GM19043 (cell line): ENCODE measurements around the gene COL25A1.
A peak's percentile ranks its signal among the peaks of the same experiment; 100 is the strongest.

Experiments
- ATAC-seq: cut with Tn5 transposase; IDR thresholded peaks from one replicate; pipeline ENCODE4 v1.9.1; 2021; ENCODE audit warnings: low read depth; ENCODE audit not compliant: unreplicated experiment

Gene COL25A1

DNA sequence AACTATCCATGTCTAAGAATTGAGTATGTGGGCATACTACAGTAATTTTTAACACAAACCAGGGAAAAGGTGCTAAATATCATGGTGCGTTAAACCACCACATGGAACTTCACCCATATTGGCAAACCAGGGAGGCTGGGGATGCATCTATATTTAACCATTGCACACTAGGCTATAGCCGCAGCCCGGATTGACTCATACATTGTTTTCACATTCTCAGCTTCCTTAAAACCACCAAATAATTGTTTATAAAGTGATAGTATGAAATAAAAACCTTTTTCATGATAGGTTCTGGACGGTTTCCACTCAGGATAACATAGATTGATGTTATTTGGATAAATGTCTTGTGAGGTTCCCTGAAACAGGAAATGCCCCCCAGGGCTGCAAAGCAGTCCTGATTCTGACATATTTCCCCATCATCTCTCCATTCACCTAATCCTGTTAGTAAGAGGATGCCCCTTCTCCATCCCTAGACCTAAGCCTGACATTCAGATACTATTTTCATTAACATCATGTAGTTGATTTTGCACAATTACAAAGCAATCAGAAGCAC lies 7.9 kb downstream of the COL25A1 start:
- no peak for ATAC-seq

DNA sequence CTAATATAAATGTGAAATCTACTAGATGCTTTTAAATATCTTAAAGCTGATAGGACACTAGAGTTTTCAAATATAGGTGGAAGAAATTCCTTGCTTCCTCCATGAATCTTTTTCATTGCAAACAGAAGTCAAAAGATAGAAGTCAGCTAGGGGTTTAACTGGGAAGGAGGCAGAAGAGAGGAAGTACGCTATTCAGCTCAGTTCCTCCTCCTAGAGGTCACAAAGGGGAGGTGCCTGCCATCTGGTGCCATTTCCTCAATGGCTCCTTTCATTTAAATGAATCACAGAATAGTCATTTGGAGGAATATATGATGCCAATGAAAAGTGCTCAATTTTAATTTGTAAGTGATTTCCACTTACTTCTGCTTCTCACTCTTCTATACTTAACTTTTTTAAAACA lies 8.5 kb downstream of the COL25A1 start:
- ATAC-seq: peak; percentile 86

DNA sequence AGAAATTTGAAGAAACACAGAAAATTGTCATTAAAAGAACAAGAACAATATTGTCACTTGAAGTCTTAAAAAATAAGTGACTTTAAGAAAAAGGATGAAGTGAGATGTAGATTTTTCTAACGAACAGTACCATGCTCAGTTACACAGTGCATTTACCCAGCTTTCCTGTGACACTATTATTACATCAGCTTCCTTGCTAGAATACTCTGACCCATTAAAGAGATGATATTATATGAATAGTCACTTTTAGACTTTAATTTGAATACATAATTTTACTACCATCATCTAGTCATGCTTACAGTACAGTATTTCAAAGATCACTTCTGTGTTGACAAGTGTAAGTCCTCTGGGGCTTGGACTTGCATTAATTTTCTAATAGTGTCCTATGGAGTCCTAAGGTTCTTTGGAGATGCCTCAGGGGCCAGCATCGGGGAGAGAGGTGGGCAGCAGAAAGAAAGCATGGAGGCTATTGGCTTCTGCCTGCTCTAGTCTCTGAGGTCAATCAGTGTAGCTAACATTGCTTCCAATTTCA lies 10.7 kb downstream of the COL25A1 start:
- no peak for ATAC-seq

DNA sequence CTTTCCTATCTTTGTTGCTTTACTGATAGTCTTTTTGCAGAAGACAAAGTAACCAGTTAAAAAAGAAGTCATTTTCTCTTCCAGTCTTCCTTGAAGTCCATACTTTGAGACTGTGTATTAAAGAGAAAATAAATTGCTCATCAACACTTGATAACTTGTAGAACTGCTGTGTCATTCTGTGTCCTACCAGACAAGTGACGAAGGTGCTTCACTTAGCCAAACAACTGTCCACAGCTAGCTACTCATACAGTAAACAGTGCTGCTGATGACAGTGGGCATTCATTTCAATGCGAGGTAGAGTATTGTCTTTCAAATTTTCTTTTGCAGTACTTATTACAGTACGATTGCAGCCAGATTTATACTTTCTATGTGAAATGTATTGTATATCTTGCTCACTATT lies 11.5 kb downstream of the COL25A1 start:
- no peak for ATAC-seq

DNA sequence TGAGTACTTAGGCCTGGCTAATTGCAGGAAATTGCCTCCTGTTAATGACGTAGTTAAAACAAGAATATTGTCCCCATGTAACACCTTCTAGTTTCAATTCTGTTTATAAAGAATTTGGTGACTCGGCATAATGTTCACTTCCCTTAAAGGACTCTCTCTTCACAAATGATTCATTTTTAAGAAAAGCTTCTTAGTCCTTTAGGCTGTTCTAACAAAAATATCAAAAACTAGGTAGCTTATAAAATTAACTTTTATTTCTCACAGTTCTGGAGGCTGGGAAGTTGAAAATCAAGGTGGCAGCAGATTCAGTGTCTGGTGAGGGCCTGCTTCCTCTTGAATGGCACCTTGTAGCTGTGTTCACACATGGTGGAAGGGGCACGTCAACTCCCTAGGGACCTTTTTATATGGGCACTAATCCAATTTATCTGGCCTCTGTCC lies 23.8 kb downstream of the COL25A1 start:
- peak; percentile 93 for ATAC-seq

DNA sequence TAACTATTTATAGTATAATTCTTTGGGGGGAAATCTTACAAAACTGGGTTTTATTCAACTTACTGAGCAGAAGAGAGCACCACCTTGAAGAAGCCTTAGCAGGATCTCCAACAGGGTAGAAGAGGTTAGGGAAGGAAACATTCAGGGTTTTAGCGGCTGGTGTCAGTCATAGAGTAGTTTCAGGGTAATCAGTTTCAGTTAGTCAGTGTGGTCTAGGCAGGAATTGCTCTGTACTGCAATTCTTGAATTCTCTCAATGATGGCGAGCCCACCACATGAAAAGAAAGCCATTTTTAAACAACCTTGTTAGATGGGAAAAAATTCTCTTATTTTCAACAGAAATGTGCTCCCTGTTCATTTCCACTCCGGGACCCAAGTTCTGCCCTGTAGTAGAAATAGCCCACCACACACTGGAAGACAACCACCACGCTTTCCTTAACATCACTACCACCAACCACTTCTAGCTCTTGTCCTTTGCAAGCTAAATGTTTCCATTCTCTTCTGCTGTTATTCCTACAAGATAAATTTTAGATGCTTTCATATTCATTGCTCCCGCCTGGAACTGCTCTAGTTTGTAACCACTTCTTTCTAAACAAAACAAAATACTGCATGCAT lies 25.9 kb downstream of the COL25A1 start:
- peak; percentile 60 for ATAC-seq

DNA sequence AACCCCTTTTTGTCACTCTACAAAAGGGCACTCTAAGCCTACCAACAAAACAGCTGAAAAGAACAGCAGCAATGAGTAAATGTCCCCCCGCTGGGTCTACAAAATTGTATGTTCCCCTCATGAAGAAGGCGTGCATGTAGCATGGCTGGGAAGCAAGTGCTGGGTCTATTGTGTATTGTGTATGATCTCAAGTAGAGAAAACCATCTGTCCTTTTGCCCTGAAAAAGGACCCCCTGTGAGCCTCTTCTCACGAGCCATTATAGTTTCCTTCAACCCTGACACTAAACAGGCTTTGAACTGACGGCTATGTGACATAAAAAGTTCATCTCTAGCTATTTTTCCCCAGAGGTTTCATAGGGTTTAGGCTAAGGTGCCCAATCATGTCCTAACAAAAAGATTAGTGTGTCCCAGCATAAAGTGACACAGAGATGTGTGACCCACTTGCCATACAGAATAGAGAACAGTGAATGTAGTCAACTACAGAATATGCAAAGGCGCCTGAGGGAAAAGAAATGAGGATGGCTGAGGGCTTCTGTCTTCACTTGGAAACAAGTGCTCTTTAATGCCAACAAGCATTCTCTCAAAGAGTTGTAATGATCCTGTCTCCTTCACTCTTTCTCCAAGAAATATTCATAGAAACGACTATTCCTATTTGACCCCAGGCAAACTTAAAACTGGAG lies 27.3 kb downstream of the COL25A1 start:
- no peak for ATAC-seq

DNA sequence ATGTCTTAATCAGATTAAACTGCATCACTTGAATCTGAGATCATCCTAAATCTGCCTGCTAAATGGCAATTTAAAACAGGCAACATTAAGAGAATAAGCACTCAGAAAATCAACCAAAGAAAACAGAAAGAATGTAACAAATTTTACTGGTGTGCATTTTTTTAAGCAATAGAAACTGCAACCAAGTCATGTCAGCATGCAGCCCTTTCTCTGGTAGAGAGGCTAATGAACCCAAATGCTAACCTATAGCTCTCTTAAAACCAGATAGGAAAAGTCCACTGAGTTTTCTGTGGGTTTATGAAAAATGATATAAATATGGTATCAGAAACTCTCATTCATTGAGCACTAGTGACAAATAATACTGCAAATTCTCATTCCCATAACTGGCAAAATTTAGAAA lies 35.6 kb downstream of the COL25A1 start:
- no peak for ATAC-seq

DNA sequence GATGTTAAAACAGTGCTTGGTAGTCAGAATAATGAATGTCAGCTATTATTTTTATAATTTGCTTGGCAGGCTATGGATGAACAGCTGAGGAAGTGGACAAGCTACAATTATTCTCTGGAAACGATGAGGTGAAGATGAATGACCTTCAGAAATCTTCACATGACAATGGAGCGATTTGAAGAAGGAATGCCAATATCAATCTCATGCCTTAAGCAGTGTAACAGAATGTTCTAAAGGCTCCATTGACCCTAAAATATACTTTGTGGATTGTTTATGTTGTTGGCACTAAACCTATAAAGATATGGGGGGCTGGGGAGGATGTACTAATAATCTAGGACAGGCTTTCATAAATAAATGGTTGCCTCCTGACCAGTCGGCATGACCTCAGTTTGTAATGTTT lies 36.2 kb downstream of the COL25A1 start:
- no peak for ATAC-seq

DNA sequence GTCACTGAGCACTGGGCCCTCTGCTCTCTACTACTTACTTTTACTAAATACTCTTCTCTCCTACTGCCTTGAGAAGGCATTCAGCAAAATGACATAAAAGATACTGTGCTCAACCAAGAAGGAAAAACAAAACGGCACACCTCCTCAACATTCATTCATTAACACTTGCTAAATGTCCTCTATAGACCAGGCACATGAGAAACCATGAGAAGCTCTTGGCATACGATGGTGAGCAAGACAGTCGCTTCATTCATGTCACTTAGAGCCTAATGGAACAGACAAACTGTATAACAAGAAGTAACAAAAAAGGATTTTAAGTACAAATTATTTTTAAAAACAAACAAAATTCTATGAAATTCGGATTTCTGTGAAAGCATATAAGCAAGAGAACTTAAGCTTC lies 38.7 kb downstream of the COL25A1 start:
- ATAC-seq: no peak

DNA sequence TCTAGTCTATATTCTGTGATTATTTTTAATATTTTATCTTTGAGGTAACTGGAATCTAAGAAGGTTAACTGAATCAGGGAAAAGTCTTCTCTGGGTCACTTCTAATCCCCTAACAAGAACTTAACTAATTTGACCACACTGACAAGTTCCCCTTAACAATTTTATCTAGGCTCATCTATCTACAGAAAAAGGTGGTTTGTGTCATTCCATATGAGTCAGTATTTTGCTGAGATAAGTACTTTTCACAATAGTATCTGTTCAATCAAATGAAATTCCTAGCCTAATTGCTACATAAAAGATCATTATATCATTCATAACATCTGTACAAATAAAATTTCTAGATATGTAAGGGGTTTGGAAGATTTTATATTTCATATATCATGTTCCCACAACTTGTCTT lies 45.6 kb downstream of the COL25A1 start:
- no peak for ATAC-seq

DNA sequence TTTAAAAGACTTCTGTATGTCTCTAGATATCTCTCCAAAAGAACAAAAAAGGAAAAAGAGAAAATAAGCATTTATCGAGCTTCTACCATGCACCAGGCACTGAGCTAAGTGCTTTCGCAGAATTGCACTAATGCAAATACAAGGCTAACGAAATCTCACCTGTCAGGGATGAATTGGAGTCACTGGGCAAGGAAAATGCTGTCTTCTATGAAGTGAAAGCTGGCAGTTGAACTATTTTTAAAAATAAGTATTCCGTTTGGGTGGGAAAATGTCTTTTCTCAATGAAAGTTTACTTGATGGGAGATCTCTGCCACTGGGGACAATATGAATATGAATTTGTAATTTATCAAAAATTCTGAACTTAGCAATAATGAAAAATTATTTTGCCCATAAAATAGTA lies 47.6 kb downstream of the COL25A1 start:
- ATAC-seq: no peak

DNA sequence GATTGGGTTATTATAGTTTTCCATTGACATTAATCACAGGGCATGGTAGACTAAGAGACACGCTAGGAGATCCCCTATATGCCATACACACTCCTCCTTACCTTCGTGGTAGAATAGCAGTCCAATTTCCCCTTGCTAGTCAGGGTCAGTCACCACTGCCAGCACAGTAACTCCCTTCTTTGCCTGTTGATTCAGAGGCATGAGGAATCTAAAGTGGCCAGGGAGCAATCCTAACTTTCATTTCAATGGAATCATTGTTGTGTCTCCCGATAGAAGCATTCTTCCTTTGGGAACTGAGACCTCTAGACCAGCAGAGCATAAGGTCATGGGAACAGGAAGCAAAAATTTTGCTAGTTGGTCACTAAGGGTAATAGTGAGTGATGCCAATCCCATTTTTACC lies 51.1 kb downstream of the COL25A1 start:
- ATAC-seq: no peak

DNA sequence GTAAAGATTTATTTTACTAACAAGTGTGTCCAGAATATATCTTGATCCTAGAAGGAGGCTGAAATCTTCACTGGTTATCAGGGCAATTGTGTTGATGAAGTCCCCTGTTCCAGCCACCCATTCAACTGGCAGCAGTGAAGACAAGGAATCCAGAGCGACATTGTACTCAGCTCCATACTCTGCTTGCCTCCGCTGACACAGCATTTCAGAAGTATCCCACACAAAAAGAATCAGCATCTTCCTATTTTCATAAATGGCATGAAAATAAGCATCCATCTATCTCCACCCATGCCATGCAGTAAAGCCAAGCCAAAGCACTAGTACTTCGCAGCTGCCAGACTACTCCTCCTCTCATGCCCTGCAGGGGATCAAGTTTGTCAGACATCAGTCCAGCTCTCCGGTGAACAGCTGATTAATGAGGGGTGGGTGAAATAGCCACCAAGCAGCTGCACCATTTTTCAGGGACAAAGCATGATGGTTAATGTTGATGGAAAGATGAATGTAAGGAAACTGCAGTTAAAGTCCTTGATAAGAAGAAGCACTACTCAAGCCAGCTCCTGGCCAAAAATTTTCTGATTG lies 54.0 kb downstream of the COL25A1 start:
- ATAC-seq: no peak

DNA sequence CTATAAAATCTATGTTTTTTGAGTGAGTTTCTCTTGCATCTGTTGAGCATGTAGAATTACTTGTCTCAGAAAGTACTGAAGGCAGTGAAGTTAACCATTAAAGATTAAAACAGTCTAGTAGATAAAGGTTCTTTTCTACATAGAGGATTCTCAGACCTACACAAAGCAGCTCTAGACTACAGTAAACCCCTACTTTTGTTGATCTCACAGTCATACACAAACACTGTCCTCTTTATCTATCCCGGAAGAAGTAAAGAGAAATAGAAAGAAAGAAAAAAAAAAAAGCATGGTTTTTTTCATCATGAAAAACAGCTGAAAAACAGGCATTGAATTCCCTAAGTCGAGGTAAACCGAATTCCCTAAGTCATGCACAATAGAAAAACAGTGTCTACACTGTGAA lies 58.6 kb downstream of the COL25A1 start:
- ATAC-seq: no peak

DNA sequence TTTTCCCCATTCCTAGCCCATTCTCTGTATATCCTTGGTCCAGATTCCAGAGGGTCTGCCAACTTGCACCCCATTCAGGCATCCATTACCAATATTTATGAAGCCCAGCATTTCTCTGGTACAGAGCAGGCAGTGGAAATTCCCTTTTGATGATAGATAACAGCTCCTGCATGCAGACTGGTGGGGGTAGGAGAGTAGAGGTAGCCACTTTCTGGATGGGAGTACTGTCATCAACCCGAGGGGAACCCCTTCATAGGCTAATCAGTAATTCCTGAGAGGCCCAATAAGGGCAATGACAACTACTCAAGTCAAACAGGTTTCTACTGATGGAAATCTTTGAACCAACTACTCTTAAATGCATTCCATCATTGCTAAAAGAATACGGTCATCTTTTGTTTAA lies 63.7 kb downstream of the COL25A1 start:
- no peak for ATAC-seq

DNA sequence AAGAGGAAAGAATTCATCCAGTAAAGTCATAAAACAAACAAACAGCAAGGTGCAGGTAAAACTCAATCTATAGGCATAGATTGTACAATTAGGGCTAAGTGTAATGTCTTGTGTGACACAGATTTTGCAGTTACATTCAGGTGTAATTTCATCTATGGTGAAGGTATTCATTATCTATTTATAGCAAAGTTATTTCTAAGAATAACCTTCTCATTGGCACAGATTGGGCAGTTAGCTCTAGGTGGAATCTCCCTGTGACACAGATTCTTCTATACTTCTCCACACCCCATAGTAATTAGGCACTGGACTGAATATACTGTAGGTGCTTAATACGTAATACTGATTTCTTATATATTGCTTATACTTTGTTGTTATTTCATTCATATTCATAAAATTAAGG lies 66.8 kb downstream of the COL25A1 start:
- no peak for ATAC-seq

DNA sequence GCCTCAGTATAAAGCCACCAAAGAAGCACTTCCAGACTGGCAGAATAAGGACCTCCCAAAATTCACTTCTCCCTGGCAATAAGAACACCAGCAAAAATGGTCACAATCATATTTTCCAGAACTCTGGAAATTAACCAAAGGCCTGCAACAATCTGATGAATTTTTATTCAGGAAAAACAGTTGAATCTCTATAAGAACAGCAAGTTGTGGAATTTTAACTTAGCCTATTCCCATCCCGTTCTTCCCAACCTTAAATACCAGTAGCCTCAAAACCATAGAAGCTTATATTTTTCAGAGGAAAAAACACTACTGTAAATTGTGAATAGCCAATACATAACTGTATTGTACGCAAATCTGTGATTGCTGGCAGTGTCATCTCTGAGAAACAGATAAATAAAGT lies 67.9 kb downstream of the COL25A1 start:
- ATAC-seq: no peak

DNA sequence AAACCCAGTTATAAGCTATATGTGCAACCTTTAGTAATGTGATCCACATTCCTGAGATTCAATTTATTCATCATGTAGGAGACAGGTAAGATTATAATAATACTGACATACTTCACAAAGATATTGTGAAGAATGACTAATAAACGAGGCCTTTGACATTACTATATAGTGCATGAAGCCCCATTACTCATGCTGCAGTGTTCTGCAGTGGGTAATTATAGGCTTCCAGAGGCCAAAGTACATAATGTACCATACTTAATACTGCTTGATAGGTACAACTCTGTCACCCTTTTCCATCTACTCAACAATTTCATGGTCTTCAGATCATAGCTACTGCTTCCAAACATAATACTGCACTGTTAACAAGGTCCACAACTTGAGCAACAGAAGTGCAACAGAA lies 68.9 kb downstream of the COL25A1 start:
- no peak for ATAC-seq

DNA sequence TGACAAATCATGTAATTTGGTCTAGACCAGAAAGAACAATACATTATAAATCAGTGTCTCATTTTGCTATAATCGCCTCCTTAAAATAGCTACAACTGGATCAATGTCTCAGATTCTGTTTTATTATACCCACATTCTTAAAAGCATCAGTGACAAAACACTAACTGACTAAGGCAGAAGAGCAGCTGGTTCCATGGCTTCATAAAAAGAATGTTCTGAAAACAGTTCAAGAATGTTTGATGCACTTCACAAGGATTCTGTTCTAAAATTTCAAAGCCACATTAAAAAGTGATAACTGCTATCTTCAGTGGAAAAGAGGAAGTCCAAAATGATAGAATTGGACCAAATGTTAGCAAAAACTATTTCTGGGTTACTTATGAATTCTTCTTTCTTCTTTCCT lies 69.8 kb downstream of the COL25A1 start:
- no peak for ATAC-seq

DNA sequence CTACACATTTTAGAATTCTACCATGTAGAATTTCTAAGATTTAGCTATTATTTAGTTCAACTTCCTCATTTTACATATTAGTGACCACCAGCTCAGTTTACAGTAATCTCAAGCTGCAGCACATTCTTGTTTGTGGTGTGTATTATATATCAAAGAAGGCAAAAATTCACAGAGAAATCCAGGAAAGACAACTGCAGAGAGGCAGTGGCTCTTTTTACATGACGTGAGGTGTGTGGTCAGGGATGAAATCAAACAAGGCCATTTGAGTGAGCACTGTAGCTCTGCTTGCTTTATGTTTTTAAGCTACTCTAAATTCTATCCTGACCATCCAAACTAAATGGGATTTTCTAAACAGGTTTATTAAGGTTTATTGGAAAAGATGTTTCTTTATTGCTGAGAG lies 71.1 kb downstream of the COL25A1 start:
- no peak for ATAC-seq

DNA sequence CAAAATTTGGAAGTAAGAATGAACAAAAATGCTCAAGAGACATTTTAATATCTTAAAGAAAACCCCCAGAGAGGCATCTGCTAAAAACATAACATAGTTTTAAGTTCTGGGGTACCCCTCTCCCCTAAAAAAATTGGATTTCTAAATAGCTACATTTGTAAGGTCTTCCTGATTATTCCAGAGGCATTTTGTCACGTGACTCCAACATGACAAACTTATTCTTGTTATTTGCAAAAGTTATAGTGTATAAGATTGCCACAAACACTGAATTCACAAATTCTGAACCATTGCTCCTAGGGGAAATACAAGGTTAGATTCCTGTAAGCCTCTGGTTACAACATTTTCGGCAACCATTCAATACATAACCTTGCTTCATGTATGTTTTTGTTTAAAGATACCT lies 73.4 kb downstream of the COL25A1 start:
- no peak for ATAC-seq
